Peyer's patch (tissue), 4 donors: Measurements from ENCODE around the gene VASN. TPM values are rescaled to one million over a fixed set of nuclear protein-coding genes. Genes with fewer than 3 reads are reported as not detected.
A peak's percentile ranks its signal among the peaks of the same experiment; 100 is the strongest.

Source experiments
- DNase-seq, 3 donors: peaks; one replicate each; pipeline ENCODE4 v3.0.0-alpha.2; 2017 to 2019
- H3K27ac ChIP-seq, 4 donors: fragments of 200-600 bp; sonication (generic); one replicate each; pipeline ENCODE4 v1.5.1; 2016 to 2019
- H3K27me3 ChIP-seq, 2 donors: fragments of 200-600 bp; sonication (generic); one replicate each; pipeline ENCODE4 v1.5.1; 2019
- H3K36me3 ChIP-seq, 3 donors: fragments of 200-600 bp; sonication (generic); one replicate each; pipeline ENCODE4 v1.5.1; 2016 to 2019
- H3K4me1 ChIP-seq, 4 donors: fragments of 200-600 bp; sonication (generic); one replicate each; pipeline ENCODE4 v1.5.1; 2016 to 2019
- H3K4me3 ChIP-seq, 4 donors: fragments of 200-600 bp; sonication (generic); 1 replicate in 3 of 4; 2 replicates in 1 of 4; pipeline ENCODE4 v1.5.1; 2016 to 2019; ENCODE audit warnings: mild to moderate bottlenecking in 1 of 4
- H3K9me3 ChIP-seq, 4 donors: fragments of 200-600 bp; sonication (generic); one replicate each; pipeline ENCODE4 v1.5.1; 2016 to 2019; ENCODE audit warnings: mild to moderate bottlenecking in 1 of 4
- CTCF ChIP-seq, 6 experiments: fragments of 450-650 bp in 4 of 6; fragments of 200-600 bp in 2 of 6; sonication (generic) in 1 of 6; IDR thresholded peaks; one replicate each; pipeline ENCODE4 v1.5.1; 2017 to 2019; ENCODE audit warnings: antibody characterized with exemption in 6 of 6, mild to moderate bottlenecking in 3 of 6, moderate library complexity in 1 of 6
- POLR2A ChIP-seq, 2 donors: fragments of 450-650 bp; IDR thresholded peaks; one replicate each; pipeline ENCODE4 v1.5.1; 2017; ENCODE audit warnings: antibody characterized with exemption in 2 of 2, mild to moderate bottlenecking in 2 of 2, moderate library complexity in 2 of 2
- total RNA-seq, 4 donors: library from RNA; depleted of rRNA; stranded (reverse); fragments of >200 nt; gene quantifications; one replicate each; pipeline ENCODE4 v1.1.0, GENCODE V29; 2016

VASN gene
- total RNA-seq, 4 donors from 2014 or later: 2.1 to 18.2 (median 8.4) TPM

GRCh38 chr16:4378161-4378666, 6.6 kb downstream of the VASN start:
- Histone ChIP-seq H3K4me3 (no peak overlapping the region), H3K27ac (no peak overlapping the region), H3K36me3 (peaks cover 0 to 26% (median 0%) of the 10 kb centered on the region in 3 donors), H3K27me3 (no peaks in the 10 kb centered on the region), H3K4me1 (peaks cover 0 to 42% (median 1%) of the 10 kb centered on the region in 4 donors), H3K9me3 (no peaks in the 10 kb centered on the region)
- no peak for DNase-seq
- TF ChIP-seq CTCF (IDR thresholded peaks at IDR 0.05) (no peak), POLR2A (IDR thresholded peaks at IDR 0.05) (no peak)

GRCh38 chr16:4378999-4379690, 7.5 kb downstream of the VASN start:
- TF ChIP-seq CTCF (IDR thresholded peaks at IDR 0.05) (no peak), POLR2A (IDR thresholded peaks at IDR 0.05) (no peak)
- Histone ChIP-seq H3K36me3 (peaks cover 0 to 36% (median 0%) of the 10 kb centered on the region in 3 donors), H3K9me3 (no peaks in the 10 kb centered on the region), H3K27ac (peak overlapping the region in 1 of 4 donors; percentile 17), H3K27me3 (no peaks in the 10 kb centered on the region), H3K4me1 (peaks cover 0 to 33% (median 0%) of the 10 kb centered on the region in 4 donors), H3K4me3 (no peak overlapping the region)
- no peak for DNase-seq

GRCh38 chr16:4380119-4381063, 8.7 kb downstream of the VASN start:
- H3K36me3 ChIP-seq: peaks cover 0 to 48% (median 0%) of the 10 kb centered on the region in 3 donors
- TF ChIP-seq POLR2A (IDR thresholded peaks at IDR 0.05): no peak
- TF ChIP-seq CTCF (IDR thresholded peaks at IDR 0.05): no peak
- no peak overlapping the region for H3K4me3 ChIP-seq
- no peaks in the 10 kb centered on the region for H3K27me3 ChIP-seq
- no peak overlapping the region for H3K27ac ChIP-seq
- no peak for DNase-seq
- peaks cover 0 to 22% (median 0%) of the 10 kb centered on the region in 4 donors for H3K4me1 ChIP-seq
- H3K9me3 ChIP-seq: no peaks in the 10 kb centered on the region

- DNase-seq: no peak
- peaks cover 0 to 52% (median 0%) of the 10 kb centered on the region in 3 donors for H3K36me3 ChIP-seq
- no peaks in the 10 kb centered on the region for H3K9me3 ChIP-seq
- no peaks in the 10 kb centered on the region for H3K27me3 ChIP-seq
- no peak overlapping the region for H3K4me3 ChIP-seq
- H3K27ac ChIP-seq: no peak overlapping the region
- peaks cover 0 to 14% (median 0%) of the 10 kb centered on the region in 4 donors for H3K4me1 ChIP-seq
- TF ChIP-seq CTCF (IDR thresholded peaks at IDR 0.05): no peak
- TF ChIP-seq POLR2A (IDR thresholded peaks at IDR 0.05): no peak
Observed at GRCh38 chr16:4381072-4381934, 9.7 kb downstream of the VASN start.
